ENCODE results near the gene NAGA. TPM values are rescaled to one million over a fixed set of nuclear protein-coding genes. Genes with fewer than 3 reads are reported as not detected.

Gene NAGA
- polyA plus RNA-seq, 3 donors: 123 to 218 (median 200) TPM

DNA sequence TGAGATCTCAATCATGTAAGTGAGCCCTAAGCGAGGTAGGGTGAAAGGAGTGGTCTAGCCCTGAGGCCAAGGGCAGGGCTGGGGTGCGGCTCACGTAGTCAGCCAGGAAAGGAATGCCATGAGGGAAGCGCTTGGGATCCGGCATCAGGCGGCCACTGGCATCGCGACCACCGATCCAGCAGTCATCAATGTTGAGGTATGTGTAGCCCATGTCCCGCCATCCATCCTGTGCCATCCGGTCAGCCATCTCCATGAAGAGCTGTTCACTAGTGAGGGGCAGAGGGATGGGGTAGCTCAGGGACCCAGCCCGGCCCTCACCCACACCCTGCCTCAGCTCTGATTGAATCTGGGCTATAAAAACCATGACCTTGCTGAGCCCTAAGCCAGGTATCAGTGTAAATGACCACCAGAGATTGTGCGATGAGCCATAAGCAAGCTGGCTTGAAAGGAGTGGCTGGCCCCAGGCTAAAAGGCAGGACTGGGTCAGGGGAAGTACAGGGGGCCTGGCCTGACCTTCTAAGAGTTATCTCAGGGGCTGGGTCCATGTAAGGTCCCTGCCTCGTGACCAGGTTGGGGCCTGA is 2.9 kb downstream of the NAGA start:
- Mint-ChIP-seq H3K4me3 (no peak overlapping the region), H3K27ac (peak overlapping the region in 4 of 7 donors; percentile 13 to 58 (median 42)), H3K36me3 (peaks cover 54 to 62% of the 10 kb centered on the region in 2 donors), H3K4me1 (peaks cover 53% of the 10 kb centered on the region), H3K27me3 (ENCODE audit: low read depth in 3 of 3) (peaks cover 0 to 2% (median 0%) of the 10 kb centered on the region in 3 donors), H3K9me3 (peaks cover 0 to 5% (median 1%) of the 10 kb centered on the region in 7 donors)
- intact Hi-C loops (cut with micrococcal nuclease): no loop called here
- H3K36me3 ChIP-seq (replicated peaks in 1 of 2; ENCODE audit: control insufficient read depth in 1 of 2, insufficient read depth in 2 of 2, low read length in 2 of 2): peaks cover 54 to 62% of the 10 kb centered on the region in 2 donors
- TF ChIP-seq, protein P1, sequence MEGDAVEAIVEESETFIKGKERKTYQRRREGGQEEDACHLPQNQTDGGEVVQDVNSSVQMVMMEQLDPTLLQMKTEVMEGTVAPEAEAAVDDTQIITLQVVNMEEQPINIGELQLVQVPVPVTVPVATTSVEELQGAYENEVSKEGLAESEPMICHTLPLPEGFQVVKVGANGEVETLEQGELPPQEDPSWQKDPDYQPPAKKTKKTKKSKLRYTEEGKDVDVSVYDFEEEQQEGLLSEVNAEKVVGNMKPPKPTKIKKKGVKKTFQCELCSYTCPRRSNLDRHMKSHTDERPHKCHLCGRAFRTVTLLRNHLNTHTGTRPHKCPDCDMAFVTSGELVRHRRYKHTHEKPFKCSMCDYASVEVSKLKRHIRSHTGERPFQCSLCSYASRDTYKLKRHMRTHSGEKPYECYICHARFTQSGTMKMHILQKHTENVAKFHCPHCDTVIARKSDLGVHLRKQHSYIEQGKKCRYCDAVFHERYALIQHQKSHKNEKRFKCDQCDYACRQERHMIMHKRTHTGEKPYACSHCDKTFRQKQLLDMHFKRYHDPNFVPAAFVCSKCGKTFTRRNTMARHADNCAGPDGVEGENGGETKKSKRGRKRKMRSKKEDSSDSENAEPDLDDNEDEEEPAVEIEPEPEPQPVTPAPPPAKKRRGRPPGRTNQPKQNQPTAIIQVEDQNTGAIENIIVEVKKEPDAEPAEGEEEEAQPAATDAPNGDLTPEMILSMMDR (IDR thresholded peaks at IDR 0.05): no peak
- H3K4me2 ChIP-seq (replicated peaks; ENCODE audit: extremely low read depth, low read length, poor library complexity, severe bottlenecking): no peak overlapping the region
- H2AFZ ChIP-seq (ENCODE audit: insufficient read depth, low read depth, low read length, poor library complexity, severe bottlenecking): no peak overlapping the region
- 89% methylated on average over 14 of the region's 14 CpGs for WGBS (ENCODE audit: insufficient coverage)
- no peaks in the 10 kb centered on the region for H3K27me3 ChIP-seq (ENCODE audit: control insufficient read depth in 2 of 2, insufficient read depth in 2 of 2, low read length in 2 of 2)
- H4K20me1 ChIP-seq (ENCODE audit: insufficient read depth, low read length): peaks cover 60% of the 10 kb centered on the region
- DNase-seq: no peak
- H3K79me2 ChIP-seq (ENCODE audit: insufficient read depth, low read length): peaks cover 57% of the 10 kb centered on the region
- H3K4me1 ChIP-seq (ENCODE audit: control insufficient read depth in 1 of 2, insufficient read depth in 2 of 2, low read length in 2 of 2): peaks cover 36 to 49% of the 10 kb centered on the region in 2 donors
- H3K9me3 ChIP-seq (replicated peaks in 1 of 2; ENCODE audit: control insufficient read depth in 1 of 2, insufficient read depth in 1 of 2, low read length in 2 of 2): no peaks in the 10 kb centered on the region
- peak overlapping the region in 1 of 2 donors; percentile 58 for H3K27ac ChIP-seq (ENCODE audit: low read depth in 1 of 2, low read length in 2 of 2)
- H3K4me3 ChIP-seq (replicated peaks in 1 of 3; ENCODE audit: low read depth in 2 of 3, low read length in 3 of 3): no peak overlapping the region
- H3K9ac ChIP-seq (ENCODE audit: insufficient read depth, low read length, poor library complexity, severe bottlenecking): no peak overlapping the region

GRCh38 chr22:42066937-42067336 is 3.7 kb downstream of the NAGA start:
- H3K4me1 Mint-ChIP-seq: peaks cover 49% of the 10 kb centered on the region
- H3K27me3 ChIP-seq (ENCODE audit: control insufficient read depth in 2 of 2, insufficient read depth in 2 of 2, low read length in 2 of 2): no peaks in the 10 kb centered on the region
- peaks cover 0 to 2% (median 0%) of the 10 kb centered on the region in 3 donors for H3K27me3 Mint-ChIP-seq (ENCODE audit: low read depth in 3 of 3)
- peak overlapping the region in 1 of 7 donors; percentile 20 for H3K27ac Mint-ChIP-seq
- intact Hi-C loops (cut with micrococcal nuclease): no loop called here
- no peak overlapping the region for H3K4me2 ChIP-seq (replicated peaks; ENCODE audit: extremely low read depth, low read length, poor library complexity, severe bottlenecking)
- H3K36me3 ChIP-seq (replicated peaks in 1 of 2; ENCODE audit: control insufficient read depth in 1 of 2, insufficient read depth in 2 of 2, low read length in 2 of 2): peaks cover 62 to 70% of the 10 kb centered on the region in 2 donors
- no peaks in the 10 kb centered on the region for H3K9me3 ChIP-seq (replicated peaks in 1 of 2; ENCODE audit: control insufficient read depth in 1 of 2, insufficient read depth in 1 of 2, low read length in 2 of 2)
- H3K9me3 Mint-ChIP-seq: peaks cover 0 to 6% (median 2%) of the 10 kb centered on the region in 7 donors
- H3K27ac ChIP-seq (ENCODE audit: low read depth in 1 of 2, low read length in 2 of 2): peak overlapping the region; percentile 2 to 58
- WGBS (ENCODE audit: insufficient coverage): 100% methylated on average over 8 of the region's 10 CpGs
- DNase-seq: no peak
- peaks cover 67% of the 10 kb centered on the region for H4K20me1 ChIP-seq (ENCODE audit: insufficient read depth, low read length)
- H3K9ac ChIP-seq (ENCODE audit: insufficient read depth, low read length, poor library complexity, severe bottlenecking): no peak overlapping the region
- TF ChIP-seq, protein P1 (IDR thresholded peaks at IDR 0.05): no peak
- H3K79me2 ChIP-seq (ENCODE audit: insufficient read depth, low read length): peaks cover 59% of the 10 kb centered on the region
- peaks cover 62 to 71% of the 10 kb centered on the region in 2 donors for H3K36me3 Mint-ChIP-seq
- H3K4me3 Mint-ChIP-seq: no peak overlapping the region
- peaks cover 36 to 41% of the 10 kb centered on the region in 2 donors for H3K4me1 ChIP-seq (ENCODE audit: control insufficient read depth in 1 of 2, insufficient read depth in 2 of 2, low read length in 2 of 2)
- no peak overlapping the region for H2AFZ ChIP-seq (ENCODE audit: insufficient read depth, low read depth, low read length, poor library complexity, severe bottlenecking)
- no peak overlapping the region for H3K4me3 ChIP-seq (replicated peaks in 1 of 3; ENCODE audit: low read depth in 2 of 3, low read length in 3 of 3)

Measured in CD14-positive monocyte (primary cell).